ENCODE results near the gene CTDSPL2. TPM values are rescaled to one million over a fixed set of nuclear protein-coding genes. Genes with fewer than 3 reads are reported as not detected.
"Not testable (repeated sequence)": the region's sequence is repeated elsewhere in the genome, so short reads cannot be mapped to it uniquely, and the experiment has no call there.

CTDSPL2 gene
- total RNA-seq, 4 donors from 2014 or later = 35.2 to 52.2 (median 44.4) TPM

- H3K36me3 ChIP-seq = peaks cover 0 to 13% (median 0%) of the 10 kb centered on the region in 3 donors
- no peaks in the 10 kb centered on the region for H3K27me3 ChIP-seq
- WGBS, 2 donors = 85 to 92% methylated on average over 3 of the region's 3 CpGs
- no peak for DNase-seq (ENCODE audit: low spot score in 2 of 2)
- TF ChIP-seq EP300 (IDR thresholded peaks at IDR 0.05) (no peak), POLR2A (IDR thresholded peaks at IDR 0.05) (no peak)
- TF ChIP-seq, protein P1, sequence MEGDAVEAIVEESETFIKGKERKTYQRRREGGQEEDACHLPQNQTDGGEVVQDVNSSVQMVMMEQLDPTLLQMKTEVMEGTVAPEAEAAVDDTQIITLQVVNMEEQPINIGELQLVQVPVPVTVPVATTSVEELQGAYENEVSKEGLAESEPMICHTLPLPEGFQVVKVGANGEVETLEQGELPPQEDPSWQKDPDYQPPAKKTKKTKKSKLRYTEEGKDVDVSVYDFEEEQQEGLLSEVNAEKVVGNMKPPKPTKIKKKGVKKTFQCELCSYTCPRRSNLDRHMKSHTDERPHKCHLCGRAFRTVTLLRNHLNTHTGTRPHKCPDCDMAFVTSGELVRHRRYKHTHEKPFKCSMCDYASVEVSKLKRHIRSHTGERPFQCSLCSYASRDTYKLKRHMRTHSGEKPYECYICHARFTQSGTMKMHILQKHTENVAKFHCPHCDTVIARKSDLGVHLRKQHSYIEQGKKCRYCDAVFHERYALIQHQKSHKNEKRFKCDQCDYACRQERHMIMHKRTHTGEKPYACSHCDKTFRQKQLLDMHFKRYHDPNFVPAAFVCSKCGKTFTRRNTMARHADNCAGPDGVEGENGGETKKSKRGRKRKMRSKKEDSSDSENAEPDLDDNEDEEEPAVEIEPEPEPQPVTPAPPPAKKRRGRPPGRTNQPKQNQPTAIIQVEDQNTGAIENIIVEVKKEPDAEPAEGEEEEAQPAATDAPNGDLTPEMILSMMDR (IDR thresholded peaks at IDR 0.05) = no peak
- H3K27ac ChIP-seq = no peak overlapping the region
- no peak overlapping the region for H3K4me3 ChIP-seq
- peaks cover 0 to 26% (median 3%) of the 10 kb centered on the region in 4 donors for H3K4me1 ChIP-seq
- peaks cover 0 to 6% (median 0%) of the 10 kb centered on the region in 4 donors for H3K9me3 ChIP-seq
These were observed 11.0 kb downstream of the CTDSPL2 start for GRCh38 chr15:44438402-44438801.

GRCh38 chr15:44441095-44441501 is 13.7 kb downstream of the CTDSPL2 start:
- Histone ChIP-seq H3K4me1 (peaks cover 0 to 23% (median 3%) of the 10 kb centered on the region in 4 donors), H3K4me3 (no peak overlapping the region), H3K27ac (no peak overlapping the region), H3K27me3 (no peaks in the 10 kb centered on the region), H3K36me3 (peaks cover 0 to 4% (median 0%) of the 10 kb centered on the region in 3 donors), H3K9me3 (peaks cover 0 to 8% (median 0%) of the 10 kb centered on the region in 4 donors)
- TF ChIP-seq POLR2A (IDR thresholded peaks at IDR 0.05) = no peak
- no peak for TF ChIP-seq EP300 (IDR thresholded peaks at IDR 0.05)
- TF ChIP-seq, protein P1 (IDR thresholded peaks at IDR 0.05) = no peak
- DNase-seq (ENCODE audit: low spot score in 2 of 2) = no peak
- WGBS, 2 donors = 72 to 81% methylated on average over 5 of the region's 5 CpGs

GRCh38 chr15:44443515-44443914 is 16.1 kb downstream of the CTDSPL2 start:
- Histone ChIP-seq H3K4me3 (no peak overlapping the region), H3K36me3 (peaks cover 0 to 16% (median 0%) of the 10 kb centered on the region in 3 donors), H3K4me1 (peaks cover 0 to 15% (median 3%) of the 10 kb centered on the region in 4 donors), H3K9me3 (peaks cover 0 to 8% (median 0%) of the 10 kb centered on the region in 4 donors), H3K27me3 (no peaks in the 10 kb centered on the region), H3K27ac (no peak overlapping the region)
- 96% methylated on average over 3 of the region's 3 CpGs for WGBS, 2 donors
- no peak for TF ChIP-seq EP300 (IDR thresholded peaks at IDR 0.05)
- TF ChIP-seq, protein P1 (IDR thresholded peaks at IDR 0.05) = no peak
- no peak for TF ChIP-seq POLR2A (IDR thresholded peaks at IDR 0.05)
- DNase-seq (ENCODE audit: low spot score in 2 of 2) = no peak

GRCh38 chr15:44447772-44448376 is 20.4 kb downstream of the CTDSPL2 start:
- H3K4me1 ChIP-seq = peaks cover 0 to 12% (median 0%) of the 10 kb centered on the region in 4 donors
- no peak overlapping the region for H3K27ac ChIP-seq
- peaks cover 0 to 7% (median 0%) of the 10 kb centered on the region in 4 donors for H3K9me3 ChIP-seq
- no peak overlapping the region for H3K4me3 ChIP-seq
- WGBS, 2 donors = 94 to 98% methylated on average over 7 of the region's 11 CpGs
- TF ChIP-seq POLR2A (IDR thresholded peaks at IDR 0.05) (no peak), EP300 (IDR thresholded peaks at IDR 0.05) (no peak)
- TF ChIP-seq, protein P1 (IDR thresholded peaks at IDR 0.05) = no peak
- H3K27me3 ChIP-seq = no peaks in the 10 kb centered on the region
- H3K36me3 ChIP-seq = peaks cover 0 to 16% (median 0%) of the 10 kb centered on the region in 3 donors
- DNase-seq (ENCODE audit: low spot score in 2 of 2) = no peak

- WGBS, 2 donors = 58 to 72% methylated on average over 1 of the region's 1 CpG
- no peak for DNase-seq (ENCODE audit: low spot score in 2 of 2)
- Histone ChIP-seq H3K36me3 (peaks cover 0 to 11% (median 0%) of the 10 kb centered on the region in 3 donors), H3K4me3 (no peak overlapping the region), H3K27me3 (no peaks in the 10 kb centered on the region), H3K4me1 (peaks cover 0 to 12% (median 2%) of the 10 kb centered on the region in 4 donors), H3K9me3 (peaks cover 0 to 3% (median 0%) of the 10 kb centered on the region in 4 donors), H3K27ac (no peak overlapping the region)
- TF ChIP-seq POLR2A (IDR thresholded peaks at IDR 0.05) (no peak), EP300 (IDR thresholded peaks at IDR 0.05) (no peak)
- TF ChIP-seq, protein P1 (IDR thresholded peaks at IDR 0.05) = no peak
These were observed 22.7 kb downstream of the CTDSPL2 start for GRCh38 chr15:44450172-44450571.

- not testable (repeated sequence) for H3K27ac ChIP-seq; DNase-seq (ENCODE audit: low spot score in 2 of 2); H3K4me3 ChIP-seq; H3K36me3 ChIP-seq; H3K9me3 ChIP-seq; H3K27me3 ChIP-seq
- H3K4me1 ChIP-seq = peaks cover 0 to 27% (median 5%) of the 10 kb centered on the region in 4 donors
- WGBS, 2 donors = 93 to 95% methylated on average over 6 of the region's 6 CpGs
These were observed 26.3 kb downstream of the CTDSPL2 start for GRCh38 chr15:44453578-44454283.

Data from tibial nerve (tissue), 4 donors.